Common myeloid progenitor, CD34-positive (primary cell): ENCODE results near the gene SCAF8.

Source experiments
- CTCF ChIA-PET: fragments of 350-600 bp; sonication (Branson Sonifier 250); formaldehyde crosslinking; loops from one replicate; lab custom pipeline; 2021; ENCODE audit warnings: antibody characterized with exemption; lab: Charles Lee
- POLR2A ChIA-PET: fragments of 350-600 bp; sonication (Branson Sonifier 250); formaldehyde crosslinking; loops from one replicate; lab custom pipeline; 2021; ENCODE audit warnings: antibody characterized with exemption; lab: Charles Lee
- DNase-seq, 3 donors: peaks; one replicate each; pipeline versions ENCODE4 v3.0.0 to v3.0.0-alpha.2; 2013
- H3K27ac ChIP-seq, 2 experiments: 1 replicate in 1 of 2; 2 replicates in 1 of 2; pipeline ENCODE4 v1.7.0; 2013; ENCODE audit warnings: inconsistent platforms in 2 of 2, low read length in 2 of 2, mild to moderate bottlenecking in 2 of 2, low read depth in 1 of 2, moderate library complexity in 1 of 2; ENCODE audit not compliant: severe bottlenecking in 2 of 2, insufficient read depth in 1 of 2, poor library complexity in 1 of 2
- H3K27me3 ChIP-seq, 5 experiments: replicated peaks in 2 of 5; 1 replicate in 3 of 5; 2 replicates in 2 of 5; pipeline versions ENCODE4 v1.6.1 to v1.7.0; 2013; ENCODE audit warnings: low read length in 4 of 5, mild to moderate bottlenecking in 2 of 5, moderate library complexity in 2 of 5, inconsistent platforms in 1 of 5; ENCODE audit not compliant: insufficient read depth in 5 of 5, control insufficient read depth in 4 of 5
- H3K36me3 ChIP-seq, 4 experiments: 1 replicate in 2 of 4; 2 replicates in 2 of 4; pipeline versions ENCODE4 v1.6.1 to v1.7.0; 2013; ENCODE audit warnings: low read length in 3 of 4, control low read depth in 1 of 4, mild to moderate bottlenecking in 1 of 4; ENCODE audit not compliant: control insufficient read depth in 4 of 4, insufficient read depth in 4 of 4
- H3K4me1 ChIP-seq, 4 experiments: 1 replicate in 3 of 4; 2 replicates in 1 of 4; pipeline versions ENCODE4 v1.6.1 to v1.7.1; 2013; ENCODE audit warnings: low read length in 3 of 4, mild to moderate bottlenecking in 3 of 4, control low read depth in 1 of 4, inconsistent platforms in 1 of 4, moderate library complexity in 1 of 4; ENCODE audit not compliant: control insufficient read depth in 4 of 4, insufficient read depth in 4 of 4; ENCODE audit errors: control extremely low read depth in 1 of 4
- H3K4me3 ChIP-seq, 7 experiments: 1 replicate in 4 of 7; 2 replicates in 3 of 7; pipeline versions ENCODE4 v1.5.1 to v1.7.0; 2013; ENCODE audit warnings: mild to moderate bottlenecking in 7 of 7, low read length in 6 of 7, moderate library complexity in 6 of 7, inconsistent platforms in 2 of 7, low read depth in 2 of 7, control low read depth in 1 of 7; ENCODE audit not compliant: insufficient read depth in 4 of 7, control insufficient read depth in 1 of 7; ENCODE audit errors: extremely low read depth in 1 of 7
- H3K9me3 ChIP-seq, 5 experiments: 1 replicate in 4 of 5; 2 replicates in 1 of 5; pipeline versions ENCODE4 v1.6.1 to v1.7.1; 2013; ENCODE audit warnings: low read length in 4 of 5, mild to moderate bottlenecking in 2 of 5, inconsistent platforms in 1 of 5, low read depth in 1 of 5, moderate library complexity in 1 of 5; ENCODE audit not compliant: control insufficient read depth in 4 of 5, insufficient read depth in 2 of 5; ENCODE audit errors: control extremely low read depth in 1 of 5
- WGBS: methylation state at CpG from one replicate; pipeline ENCODE4 v1.1.5; 2013; ENCODE audit not compliant: insufficient coverage; 5-methylcytosine and 5-hydroxymethylcytosine counted together

Gene SCAF8

DNA sequence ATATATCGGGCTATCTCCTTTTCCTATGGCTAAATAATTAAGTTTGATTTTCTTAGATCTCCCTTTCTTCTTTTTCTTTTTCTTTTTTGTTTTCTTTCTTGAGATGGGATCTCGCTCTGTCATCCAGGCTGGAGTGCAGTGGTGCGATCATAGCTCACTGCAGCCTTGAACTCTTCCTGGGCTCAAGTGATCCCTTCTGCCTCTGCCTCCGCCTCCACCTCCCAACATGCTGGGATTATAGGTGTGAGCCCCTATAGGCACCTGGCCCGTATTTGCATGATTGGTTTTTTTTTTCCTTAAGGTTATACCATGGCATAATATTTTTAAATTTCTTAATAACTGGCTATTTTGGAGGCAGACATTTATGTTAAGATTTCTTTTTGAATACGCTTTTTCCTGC, 106.3 kb downstream of the SCAF8 start:
- CTCF ChIA-PET = interaction anchor here (1.0 to 1.4 kb wide), 3 partner anchors 11 to 164 kb away, joined by 3 to 4 read pairs (median 3); no protein-coding TSS in a partner anchor
- no peak overlapping the region for H3K27ac ChIP-seq
- no peaks in the 10 kb centered on the region for H3K27me3 ChIP-seq
- H3K9me3 ChIP-seq = no peaks in the 10 kb centered on the region
- H3K36me3 ChIP-seq = peaks cover under 1 to 7% (median 5%) of the 10 kb centered on the region in 4 experiments
- WGBS = 100% methylated on average over 2 of the region's 6 CpGs
- no peak overlapping the region for H3K4me3 ChIP-seq
- peaks cover 0 to 13% (median 2%) of the 10 kb centered on the region in 4 experiments for H3K4me1 ChIP-seq
- no peak for DNase-seq
- POLR2A ChIA-PET = no interaction called here

DNA sequence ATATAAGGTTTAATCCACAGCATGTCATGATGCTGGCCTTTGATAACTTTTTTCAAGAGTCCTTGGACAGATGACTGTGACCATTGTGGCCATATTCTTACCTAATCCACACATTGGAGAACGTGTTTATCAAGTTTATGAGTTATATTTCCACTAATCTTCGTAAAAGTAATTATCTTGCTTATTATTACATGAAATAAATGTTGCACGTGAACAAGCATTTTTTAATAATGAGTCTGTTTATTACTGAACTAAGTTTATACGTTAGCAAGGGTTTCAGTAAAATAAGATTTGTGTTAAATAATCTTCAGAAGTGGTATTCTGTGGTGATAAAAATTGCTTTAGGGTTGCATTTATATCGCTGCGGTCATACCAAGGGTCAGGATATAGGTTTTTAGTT, 107.1 kb downstream of the SCAF8 start:
- no peak for DNase-seq
- Histone ChIP-seq H3K4me1 (peaks cover 0 to 13% (median 2%) of the 10 kb centered on the region in 4 experiments), H3K36me3 (peaks cover 0 to 10% (median 4%) of the 10 kb centered on the region in 4 experiments), H3K9me3 (no peaks in the 10 kb centered on the region), H3K27ac (no peak overlapping the region), H3K4me3 (no peak overlapping the region), H3K27me3 (no peaks in the 10 kb centered on the region)
- 93% methylated on average over 3 of the region's 6 CpGs for WGBS
- CTCF ChIA-PET = interaction anchor here (1.3 kb wide), 1 partner anchor 165 kb away, joined by 3 read pairs; no protein-coding TSS in a partner anchor
- POLR2A ChIA-PET = no interaction called here

- Histone ChIP-seq H3K4me1 (peaks cover 0 to 13% (median 2%) of the 10 kb centered on the region in 4 experiments), H3K36me3 (peaks cover 0 to 10% (median 4%) of the 10 kb centered on the region in 4 experiments), H3K27me3 (no peaks in the 10 kb centered on the region), H3K9me3 (no peaks in the 10 kb centered on the region), H3K27ac (no peak overlapping the region), H3K4me3 (no peak overlapping the region)
- CTCF ChIA-PET = no interaction called here
- no peak for DNase-seq
- WGBS = 100% methylated on average over 2 of the region's 4 CpGs
- POLR2A ChIA-PET = no interaction called here
These were observed 107.9 kb downstream of the SCAF8 start for GRCh38 chr6:154841109-154841508.

DNA sequence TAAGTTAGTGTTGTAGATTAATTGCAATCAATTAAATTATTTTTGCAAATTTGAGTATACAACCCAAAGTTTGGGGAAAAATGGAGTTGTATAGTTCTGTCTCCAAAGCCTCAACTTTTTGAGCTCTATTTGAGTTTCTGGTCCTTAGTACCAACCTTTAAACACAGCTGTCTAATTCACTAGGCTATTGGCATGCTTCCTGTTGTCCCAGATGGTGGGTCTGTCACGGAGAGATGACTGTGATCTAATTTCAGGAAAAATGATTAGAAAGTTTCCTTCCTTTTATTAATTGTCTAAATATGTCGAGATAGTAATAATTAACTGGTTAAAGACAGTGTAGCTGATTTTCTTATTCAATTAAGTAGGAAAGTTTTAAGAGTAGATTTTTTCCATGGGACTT, 109.6 kb downstream of the SCAF8 start:
- no peak overlapping the region for H3K27ac ChIP-seq
- WGBS = no CpG with 5 or more reads among the region's 2 CpGs
- no peaks in the 10 kb centered on the region for H3K9me3 ChIP-seq
- ChIA-PET POLR2A (no interaction called here), CTCF (interaction anchor here (1.7 kb wide), 1 partner anchor 12 kb away, joined by 3 read pairs; no protein-coding TSS in a partner anchor)
- no peak overlapping the region for H3K4me3 ChIP-seq
- peaks cover 0 to 10% (median 4%) of the 10 kb centered on the region in 4 experiments for H3K36me3 ChIP-seq
- DNase-seq = no peak
- no peaks in the 10 kb centered on the region for H3K27me3 ChIP-seq
- peaks cover 0 to 10% (median 2%) of the 10 kb centered on the region in 4 experiments for H3K4me1 ChIP-seq

- Histone ChIP-seq H3K4me1 (peaks cover 0 to 8% (median 0%) of the 10 kb centered on the region in 4 experiments), H3K36me3 (peaks cover 0 to 9% (median 3%) of the 10 kb centered on the region in 4 experiments), H3K27me3 (no peaks in the 10 kb centered on the region), H3K4me3 (no peak overlapping the region), H3K27ac (no peak overlapping the region), H3K9me3 (no peaks in the 10 kb centered on the region)
- no peak for DNase-seq
- CTCF ChIA-PET = no interaction called here
- no CpG with 5 or more reads among the region's 2 CpGs for WGBS
- POLR2A ChIA-PET = no interaction called here
These were observed 114.1 kb downstream of the SCAF8 start for GRCh38 chr6:154847318-154847717.

- DNase-seq = no peak
- ChIA-PET CTCF (no interaction called here), POLR2A (no interaction called here)
- peaks cover 0 to 4% (median 0%) of the 10 kb centered on the region in 4 experiments for H3K4me1 ChIP-seq
- no peak overlapping the region for H3K27ac ChIP-seq
- no peaks in the 10 kb centered on the region for H3K27me3 ChIP-seq
- no peaks in the 10 kb centered on the region for H3K9me3 ChIP-seq
- H3K4me3 ChIP-seq = no peak overlapping the region
- peaks cover 0 to 10% (median 3%) of the 10 kb centered on the region in 4 experiments for H3K36me3 ChIP-seq
These were observed 115.4 kb downstream of the SCAF8 start for GRCh38 chr6:154848580-154848979.

GRCh38 chr6:154849475-154849874, 116.3 kb downstream of the SCAF8 start:
- DNase-seq = no peak
- Histone ChIP-seq H3K27me3 (no peaks in the 10 kb centered on the region), H3K4me1 (no peaks in the 10 kb centered on the region), H3K9me3 (no peaks in the 10 kb centered on the region), H3K4me3 (no peak overlapping the region), H3K27ac (no peak overlapping the region), H3K36me3 (peaks cover 0 to 10% (median 3%) of the 10 kb centered on the region in 4 experiments)
- POLR2A ChIA-PET = no interaction called here
- CTCF ChIA-PET = interaction anchor here (0.6 kb wide), 1 partner anchor 399 kb away, joined by 3 read pairs; no protein-coding TSS in a partner anchor
- WGBS = 100% methylated on average over 1 of the region's 1 CpG
